ENCODE measurements around the gene FRK. TPM values are rescaled to one million over a fixed set of nuclear protein-coding genes. Genes with fewer than 3 reads are reported as not detected.

FRK gene
- total RNA-seq, 6 experiments from 2014 or later: 0.02 to 0.03 (median 0.02) TPM; not detected in 1

DNA sequence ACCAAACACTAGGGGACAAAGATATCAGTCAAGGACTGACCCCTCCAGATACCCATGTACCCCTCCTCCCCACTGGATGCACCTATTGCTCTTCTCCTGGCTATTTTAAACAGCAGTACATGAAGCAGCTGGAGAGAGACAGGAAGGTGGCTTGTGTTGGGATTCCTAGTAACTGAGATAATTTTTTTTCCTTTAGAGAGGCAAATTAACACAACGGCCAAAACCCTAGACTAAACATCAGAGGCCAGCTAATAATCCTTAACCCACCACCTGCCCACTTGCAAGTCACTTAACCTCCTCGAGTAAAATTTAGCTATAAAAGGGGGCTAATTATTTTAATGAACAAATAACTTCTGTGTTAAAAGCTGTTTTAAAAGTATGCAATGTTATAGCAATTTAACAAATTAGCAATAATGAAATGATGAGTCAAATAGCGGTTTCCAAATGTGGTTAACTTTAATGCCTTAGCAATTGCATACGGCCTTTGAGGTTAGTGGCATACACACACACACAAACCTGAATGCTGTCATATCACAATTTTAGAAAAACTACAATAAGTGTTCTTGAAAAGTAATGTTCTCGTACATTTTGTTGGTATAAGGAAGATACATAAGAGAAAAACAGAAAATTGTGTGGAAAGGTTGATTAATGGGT is 151.7 kb downstream of the FRK start:
- H3K27ac Mint-ChIP-seq: no peak overlapping the region
- TF ChIP-seq, protein P1, sequence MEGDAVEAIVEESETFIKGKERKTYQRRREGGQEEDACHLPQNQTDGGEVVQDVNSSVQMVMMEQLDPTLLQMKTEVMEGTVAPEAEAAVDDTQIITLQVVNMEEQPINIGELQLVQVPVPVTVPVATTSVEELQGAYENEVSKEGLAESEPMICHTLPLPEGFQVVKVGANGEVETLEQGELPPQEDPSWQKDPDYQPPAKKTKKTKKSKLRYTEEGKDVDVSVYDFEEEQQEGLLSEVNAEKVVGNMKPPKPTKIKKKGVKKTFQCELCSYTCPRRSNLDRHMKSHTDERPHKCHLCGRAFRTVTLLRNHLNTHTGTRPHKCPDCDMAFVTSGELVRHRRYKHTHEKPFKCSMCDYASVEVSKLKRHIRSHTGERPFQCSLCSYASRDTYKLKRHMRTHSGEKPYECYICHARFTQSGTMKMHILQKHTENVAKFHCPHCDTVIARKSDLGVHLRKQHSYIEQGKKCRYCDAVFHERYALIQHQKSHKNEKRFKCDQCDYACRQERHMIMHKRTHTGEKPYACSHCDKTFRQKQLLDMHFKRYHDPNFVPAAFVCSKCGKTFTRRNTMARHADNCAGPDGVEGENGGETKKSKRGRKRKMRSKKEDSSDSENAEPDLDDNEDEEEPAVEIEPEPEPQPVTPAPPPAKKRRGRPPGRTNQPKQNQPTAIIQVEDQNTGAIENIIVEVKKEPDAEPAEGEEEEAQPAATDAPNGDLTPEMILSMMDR (IDR thresholded peaks at IDR 0.05): no peak

DNA sequence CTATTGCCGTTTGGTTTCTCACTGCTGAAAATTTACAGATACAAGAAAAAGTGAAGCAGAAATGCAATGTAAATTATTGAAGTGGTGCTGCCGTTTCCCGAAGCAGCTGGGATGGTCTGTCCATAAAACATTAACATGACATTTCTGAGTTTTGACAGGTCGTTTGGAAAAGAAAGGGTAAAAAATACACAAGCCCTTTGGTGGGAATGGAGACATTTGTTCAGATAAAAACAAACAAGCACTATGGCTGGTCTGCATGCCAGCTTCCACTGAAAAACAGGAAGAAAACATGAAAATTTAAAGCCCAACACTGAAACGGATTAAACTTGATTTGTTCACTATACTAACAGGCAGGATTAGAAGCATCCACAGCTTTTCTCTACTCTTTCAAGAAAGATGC is 155.2 kb downstream of the FRK start:
- Mint-ChIP-seq H3K9me3 (no peaks in the 10 kb centered on the region), H3K27ac (no peak overlapping the region), H3K27me3 (ENCODE audit: insufficient read depth) (peaks cover 1% of the 10 kb centered on the region), H3K4me3 (no peak overlapping the region), H3K4me1 (ENCODE audit: low read depth) (no peaks in the 10 kb centered on the region), H3K36me3 (ENCODE audit: low read depth) (no peaks in the 10 kb centered on the region)
- DNase-seq: no peak
- TF ChIP-seq, protein P1 (IDR thresholded peaks at IDR 0.05): no peak

More for the DNA sequence above, 151.7 kb downstream of the FRK start:
- Mint-ChIP-seq H3K4me3 (no peak overlapping the region), H3K4me1 (ENCODE audit: low read depth) (no peaks in the 10 kb centered on the region), H3K36me3 (ENCODE audit: low read depth) (no peaks in the 10 kb centered on the region), H3K9me3 (no peaks in the 10 kb centered on the region), H3K27me3 (ENCODE audit: insufficient read depth) (peaks cover 3% of the 10 kb centered on the region; the same call in 1 of the 2 replicates)
- no peak for DNase-seq

DNA sequence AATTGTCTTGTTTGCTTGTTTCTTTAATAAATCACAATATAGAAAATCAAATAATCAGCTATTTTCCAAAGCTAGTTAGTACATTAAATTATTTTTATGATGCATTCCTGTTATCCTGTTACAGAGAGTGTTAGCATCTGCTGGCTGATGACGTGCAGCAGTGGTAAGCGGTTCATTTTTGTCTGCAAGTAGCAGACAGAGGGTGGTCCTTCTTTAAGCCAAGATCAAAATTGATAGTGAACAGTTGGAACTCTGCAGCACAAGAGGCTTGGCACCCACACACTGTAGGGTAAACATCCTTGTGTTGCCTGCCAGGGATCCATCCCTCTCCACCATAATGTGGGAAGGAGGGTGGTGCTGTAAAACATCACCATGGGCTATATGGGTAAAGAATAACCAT is 158.3 kb downstream of the FRK start:
- Mint-ChIP-seq H3K4me1 (ENCODE audit: low read depth) (no peaks in the 10 kb centered on the region), H3K27me3 (ENCODE audit: insufficient read depth) (peaks cover 1% of the 10 kb centered on the region), H3K36me3 (ENCODE audit: low read depth) (no peaks in the 10 kb centered on the region), H3K4me3 (no peak overlapping the region), H3K9me3 (no peaks in the 10 kb centered on the region), H3K27ac (no peak overlapping the region)
- TF ChIP-seq, protein P1 (IDR thresholded peaks at IDR 0.05): no peak
- no peak for DNase-seq

DNA sequence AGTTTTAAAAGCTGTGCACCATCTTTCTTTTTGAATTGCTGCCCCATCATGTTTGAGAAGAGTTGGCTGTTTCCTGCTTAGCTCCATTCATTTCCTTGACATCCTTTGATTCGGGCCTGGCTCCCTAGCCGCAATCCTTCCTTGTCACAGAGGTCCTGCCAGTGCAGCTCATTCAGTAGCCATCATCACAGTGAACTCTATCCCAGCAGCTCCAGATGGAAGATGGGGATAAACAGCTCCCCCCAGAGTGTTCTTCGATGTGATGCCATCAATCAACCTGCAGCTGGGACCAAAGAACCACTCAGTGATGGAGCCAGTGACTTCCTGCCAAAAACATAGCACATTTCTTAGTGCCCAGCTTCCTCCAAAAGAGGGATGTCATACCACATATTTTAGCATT is 158.8 kb downstream of the FRK start:
- peaks cover 1% of the 10 kb centered on the region; the same call in 1 of the 2 replicates for H3K27me3 Mint-ChIP-seq (ENCODE audit: insufficient read depth)
- DNase-seq: no peak
- no peaks in the 10 kb centered on the region for H3K4me1 Mint-ChIP-seq (ENCODE audit: low read depth)
- TF ChIP-seq, protein P1 (IDR thresholded peaks at IDR 0.05): no peak
- H3K36me3 Mint-ChIP-seq (ENCODE audit: low read depth): no peaks in the 10 kb centered on the region
- no peak overlapping the region for H3K4me3 Mint-ChIP-seq
- H3K9me3 Mint-ChIP-seq: no peaks in the 10 kb centered on the region
- H3K27ac Mint-ChIP-seq: no peak overlapping the region

DNA sequence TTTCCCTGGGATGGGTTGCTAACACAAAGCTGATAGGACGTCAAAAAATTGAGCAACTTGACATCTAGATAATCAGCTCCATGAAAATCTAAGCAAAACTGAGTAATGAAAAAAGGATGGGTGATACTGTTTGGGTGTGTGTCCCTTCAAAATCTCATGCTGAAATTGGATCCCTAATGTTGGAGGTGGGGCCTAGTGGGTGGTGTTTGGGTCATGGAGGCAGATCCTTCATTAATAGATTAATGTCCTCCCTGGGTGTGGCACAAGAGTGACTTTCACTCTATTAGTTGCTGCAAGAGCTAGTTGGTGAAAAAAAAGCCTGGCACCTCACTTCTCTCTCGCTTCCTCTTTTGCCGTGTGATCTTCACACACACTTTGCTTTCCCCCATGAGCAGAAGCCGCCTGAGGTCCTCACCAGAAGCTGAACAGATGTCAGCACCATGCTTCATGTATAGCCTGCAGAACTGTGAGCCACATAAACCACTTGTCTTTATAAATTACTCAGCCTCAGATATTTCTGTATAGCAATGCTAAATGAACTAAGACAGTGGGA is 160.9 kb downstream of the FRK start:
- TF ChIP-seq, protein P1 (IDR thresholded peaks at IDR 0.05): no peak
- no peaks in the 10 kb centered on the region; the same call in 1 of the 2 replicates for H3K27me3 Mint-ChIP-seq (ENCODE audit: insufficient read depth)
- no peak overlapping the region for H3K27ac Mint-ChIP-seq
- no peaks in the 10 kb centered on the region for H3K9me3 Mint-ChIP-seq
- H3K4me1 Mint-ChIP-seq (ENCODE audit: low read depth): no peaks in the 10 kb centered on the region
- no peaks in the 10 kb centered on the region for H3K36me3 Mint-ChIP-seq (ENCODE audit: low read depth)
- DNase-seq: no peak
- H3K4me3 Mint-ChIP-seq: no peak overlapping the region

All from HFFc6 (cell line).